Activated naive CD4-positive, alpha-beta T cell (primary cell): ENCODE data around the gene SLC25A40.
A peak's percentile ranks its signal among the peaks of the same experiment; 100 is the strongest.
"Not testable (repeated sequence)": the region's sequence is repeated elsewhere in the genome, so short reads cannot be mapped to it uniquely, and the experiment has no call there.

Source experiments
- DNase-seq, 4 experiments: peaks; one replicate each; lab custom pipeline; 2025; lab: John Stamatoyannopoulos, UW

Gene SLC25A40

GRCh38 chr7:87876040-87876868 is at the start of gene SLC25A40, which contains the start of gene DBF4:
SLC25A40 (minus strand) TSS chr7:87876360; CDS start chr7:87858727, 17,633 bp downstream.
DBF4 (plus strand) TSS chr7:87876493; CDS start chr7:87876733, 240 bp downstream.
- DNase-seq: peak; percentile 79 to 95 (median 88)

DNA sequence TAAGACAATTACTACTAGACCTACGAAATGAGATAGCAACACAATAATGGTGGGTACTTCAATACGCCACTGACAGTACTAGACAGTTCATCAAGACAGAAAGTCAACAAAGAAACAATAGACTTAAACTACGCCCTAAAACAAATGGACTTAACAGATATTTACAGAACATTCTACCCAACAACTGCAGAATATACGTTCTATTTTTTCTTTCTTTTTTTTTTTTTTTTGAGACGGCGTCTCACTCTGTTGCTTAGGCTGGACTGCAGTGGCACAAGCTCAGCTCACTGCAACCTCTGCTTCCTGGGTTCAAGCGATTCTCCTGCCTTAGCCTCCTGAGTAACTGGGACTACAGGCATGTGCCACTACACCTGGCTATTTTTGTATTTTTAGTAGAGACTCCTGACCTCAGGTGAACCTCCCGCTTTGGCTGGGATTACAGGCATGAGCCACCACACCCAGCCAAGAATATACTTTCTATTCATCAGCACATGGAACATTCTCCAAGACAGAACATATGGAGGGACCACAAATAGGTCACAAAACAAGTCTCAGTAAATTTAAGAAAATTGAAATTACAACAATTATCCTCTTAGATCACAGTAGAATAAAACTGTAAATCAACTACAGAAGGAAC is 46.7 kb upstream of the SLC25A40 start:
- DNase-seq: not testable (repeated sequence)

GRCh38 chr7:87920578-87920977 is 44.4 kb upstream of the SLC25A40 start:
- no peak for DNase-seq

DNA sequence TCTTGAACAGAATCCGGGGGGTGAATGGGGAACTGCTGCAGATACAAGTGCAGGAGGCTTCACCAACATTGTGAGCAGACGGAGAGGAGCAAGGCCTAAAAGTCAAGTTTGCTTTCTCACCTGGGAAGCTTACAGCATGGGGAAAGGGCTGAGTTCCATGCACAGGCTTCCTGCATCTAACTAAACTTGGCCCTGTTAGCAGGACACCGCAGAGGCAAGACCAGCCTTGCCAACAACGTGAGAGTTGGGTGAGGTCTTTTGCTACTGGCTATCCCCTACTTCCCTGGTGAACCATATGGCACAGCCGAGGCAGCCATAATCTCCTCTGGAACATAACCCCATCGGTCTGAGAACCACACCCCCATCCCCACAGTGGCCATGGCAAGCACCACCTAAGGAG is 43.7 kb upstream of the SLC25A40 start:
- DNase-seq: no peak

DNA sequence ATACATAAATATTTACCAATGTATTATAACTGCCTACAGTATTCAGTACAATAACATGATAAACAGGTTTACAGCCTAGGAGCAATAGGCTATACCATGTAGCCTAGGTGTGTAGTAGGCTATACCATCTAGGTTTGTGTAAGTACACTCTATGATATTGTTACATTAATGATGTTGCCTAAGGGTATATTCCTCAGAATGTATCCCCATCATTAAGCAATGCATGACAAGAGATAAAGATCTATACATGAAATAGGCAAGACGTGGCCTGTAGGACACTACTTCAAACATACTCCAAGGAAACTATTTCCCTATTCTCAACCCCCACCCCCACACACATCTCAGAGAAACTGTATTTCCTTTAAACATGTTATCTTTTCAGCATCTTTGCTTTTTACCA is 42.6 kb upstream of the SLC25A40 start:
- DNase-seq: no peak

- DNase-seq: no peak
Observed at GRCh38 chr7:87912121-87912520, 36.0 kb upstream of the SLC25A40 start.

GRCh38 chr7:87908814-87909213 is 32.7 kb upstream of the SLC25A40 start:
- DNase-seq: not testable (repeated sequence)

DNA sequence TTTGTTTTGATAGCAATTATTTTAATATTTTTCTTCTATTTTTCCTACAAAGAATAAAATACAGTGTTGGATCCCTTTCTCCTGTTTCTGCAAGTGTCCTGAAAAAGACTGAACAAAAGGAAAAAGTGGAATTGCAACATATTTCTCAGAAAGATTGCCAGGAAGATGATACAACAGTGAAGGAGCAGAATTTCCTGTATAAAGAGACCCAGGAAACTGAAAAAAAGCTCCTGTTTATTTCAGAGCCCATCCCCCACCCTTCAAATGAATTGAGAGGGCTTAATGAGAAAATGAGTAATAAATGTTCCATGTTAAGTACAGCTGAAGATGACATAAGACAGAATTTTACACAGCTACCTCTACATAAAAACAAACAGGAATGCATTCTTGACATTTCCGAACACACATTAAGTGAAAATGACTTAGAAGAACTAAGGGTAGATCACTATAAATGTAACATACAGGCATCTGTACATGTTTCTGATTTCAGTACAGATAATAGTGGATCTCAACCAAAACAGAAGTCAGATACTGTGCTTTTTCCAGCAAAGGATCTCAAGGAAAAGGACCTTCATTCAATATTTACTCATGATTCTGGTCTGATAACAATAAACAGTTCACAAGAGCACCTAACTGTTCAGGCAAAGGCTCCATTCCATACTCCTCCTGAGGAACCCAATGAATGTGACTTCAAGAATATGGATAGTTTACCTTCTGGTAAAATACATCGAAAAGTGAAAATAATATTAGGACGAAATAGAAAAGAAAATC is 31.2 kb upstream of the SLC25A40 start:
- not testable (repeated sequence) for DNase-seq

- no peak for DNase-seq
Observed at GRCh38 chr7:87899255-87899654, 23.1 kb upstream of the SLC25A40 start.

GRCh38 chr7:87895363-87895762 is 19.2 kb upstream of the SLC25A40 start:
- DNase-seq: no peak

GRCh38 chr7:87886875-87887274 is 10.7 kb upstream of the SLC25A40 start:
- no peak for DNase-seq

DNA sequence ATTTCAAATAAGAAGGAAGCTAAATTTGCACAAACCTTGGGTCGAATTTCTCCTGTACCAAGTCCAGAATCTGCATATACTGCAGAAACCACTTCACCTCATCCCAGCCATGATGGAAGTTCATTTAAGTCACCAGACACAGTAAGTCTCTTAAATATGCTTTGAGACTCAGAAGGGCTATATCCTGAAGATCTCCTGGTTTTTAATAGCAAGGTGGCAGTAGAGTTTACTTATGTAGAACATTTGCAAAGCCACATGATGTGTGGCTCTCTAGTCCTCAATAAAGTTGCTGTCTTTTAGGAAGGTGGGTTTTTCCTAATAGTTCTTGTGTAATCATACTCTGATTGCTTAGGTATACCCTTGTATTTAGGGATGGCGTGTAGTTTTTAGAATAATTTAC is 8.9 kb upstream of the SLC25A40 start:
- no peak for DNase-seq

DNA sequence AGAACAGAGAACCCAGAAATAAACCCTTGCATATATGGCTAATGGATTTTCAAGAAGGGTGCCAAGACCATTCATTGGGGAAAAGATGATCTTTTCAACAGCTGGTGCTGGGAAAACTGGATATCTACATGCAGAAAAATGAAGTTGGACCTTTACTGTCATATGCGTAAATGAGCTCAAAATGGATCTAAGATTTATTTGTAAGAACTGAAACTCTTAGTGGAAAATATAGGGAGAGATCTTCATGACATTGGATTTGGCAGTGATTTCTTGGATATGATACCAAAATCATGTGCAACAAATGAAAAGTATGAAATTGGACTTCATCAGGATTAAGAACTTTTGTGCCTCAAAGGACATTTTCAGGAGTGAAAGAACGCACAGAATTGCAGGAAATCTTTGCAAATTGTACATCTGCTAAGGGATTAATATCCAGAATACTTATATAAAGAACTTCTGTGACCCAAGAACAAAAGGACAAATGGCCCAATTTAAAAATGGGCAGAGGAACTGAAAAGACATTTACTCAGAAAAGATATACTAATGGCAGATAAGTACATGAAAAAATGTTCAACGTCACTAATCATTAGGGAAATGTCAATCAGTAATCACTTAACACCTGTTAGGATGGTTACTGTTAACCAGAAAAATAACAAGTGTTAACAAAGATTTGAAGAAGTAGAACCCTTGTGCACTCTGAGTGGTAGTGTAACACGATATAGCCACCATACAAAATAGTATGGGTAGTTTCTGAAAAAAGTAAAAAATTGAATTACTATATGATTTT is 6.2 kb upstream of the SLC25A40 start:
- no peak for DNase-seq

DNA sequence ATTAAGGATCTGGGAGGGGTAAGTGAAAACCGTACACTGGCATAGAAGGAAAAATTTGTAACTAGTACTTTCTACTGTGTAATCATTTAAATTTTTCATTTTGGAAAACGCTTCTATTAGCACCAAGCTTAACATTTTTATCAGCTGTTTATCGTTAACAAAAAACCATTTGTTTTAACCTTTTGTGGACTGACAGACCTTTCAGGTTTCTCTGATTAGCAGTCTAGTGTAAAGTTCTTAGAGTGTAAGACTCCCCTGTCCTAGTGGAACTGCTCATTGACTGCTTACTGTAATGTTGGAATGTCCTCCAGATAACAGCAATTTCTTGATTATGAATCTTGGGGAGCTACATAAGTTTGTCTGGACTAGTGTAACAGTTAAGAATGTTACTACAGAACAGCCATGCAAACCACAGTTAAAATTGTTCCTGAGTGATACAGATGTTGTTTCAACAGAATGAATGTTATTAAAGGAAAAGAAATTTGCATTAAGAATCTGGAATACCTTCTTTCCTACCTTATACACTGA is 2.1 kb upstream of the SLC25A40 start:
- DNase-seq: no peak

GRCh38 chr7:87877366-87878040 is 1.3 kb upstream of the SLC25A40 start:
- DNase-seq: no peak

DNA sequence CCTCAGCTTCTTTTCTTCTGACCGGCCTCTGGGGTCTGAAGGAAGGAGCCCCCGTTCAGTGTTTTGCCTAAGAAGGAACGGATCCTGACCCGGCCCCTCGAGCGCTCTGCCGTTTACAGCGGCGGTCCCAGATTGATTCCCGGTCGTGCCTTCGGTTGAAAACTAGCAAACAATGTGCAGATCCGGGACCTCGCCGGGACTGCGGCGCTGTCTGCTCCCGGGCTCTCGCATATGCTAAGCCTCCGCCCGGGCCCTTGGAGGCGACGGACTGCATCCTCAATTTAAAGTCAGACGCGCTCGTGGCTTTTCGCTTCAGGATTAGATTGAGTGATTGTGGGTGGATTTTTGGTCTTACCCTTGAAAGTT is 692 bp upstream of the SLC25A40 start:
- DNase-seq: peak in 3 of 4 experiments; percentile 20 to 35 (median 24)

GRCh38 chr7:87875151-87876039 is 765 bp downstream of the SLC25A40 start:
- DNase-seq: no peak

- no peak for DNase-seq
Observed at GRCh38 chr7:87874066-87874465, 2.1 kb downstream of the SLC25A40 start.

- DNase-seq: not testable (repeated sequence)
Observed at GRCh38 chr7:87873328-87873727, 2.8 kb downstream of the SLC25A40 start.

GRCh38 chr7:87872346-87872745 is 3.8 kb downstream of the SLC25A40 start:
- no peak for DNase-seq
